SK-N-SH (cell line): ENCODE data around the gene FLRT3.

ENCODE experiments used
- NFIC ChIP-seq: IDR thresholded peaks from 2 replicates; pipeline ENCODE4 v1.4.0; 2012; ENCODE audit warnings: borderline replicate concordance
- NRF1 ChIP-seq: IDR thresholded peaks from 2 replicates; pipeline ENCODE4 v1.6.1; 2012; ENCODE audit warnings: low read depth, mild to moderate bottlenecking, low read length
- RAD21 ChIP-seq: IDR thresholded peaks from 2 replicates; pipeline ENCODE4 v1.6.1; 2012; ENCODE audit warnings: mild to moderate bottlenecking, low read length
- TEAD4 ChIP-seq: IDR thresholded peaks from 2 replicates; pipeline ENCODE4 v1.4.0; 2012; ENCODE audit warnings: mild to moderate bottlenecking, borderline replicate concordance; ENCODE audit not compliant: insufficient read depth
- TF ChIP-seq, protein P1 (sequence below): fragments of 200-600 bp; sonication (generic); IDR thresholded peaks from 2 replicates; pipeline ENCODE4 v1.6.1; 2017; ENCODE audit warnings: antibody characterized with exemption, mild to moderate bottlenecking, moderate library complexity

DNA sequence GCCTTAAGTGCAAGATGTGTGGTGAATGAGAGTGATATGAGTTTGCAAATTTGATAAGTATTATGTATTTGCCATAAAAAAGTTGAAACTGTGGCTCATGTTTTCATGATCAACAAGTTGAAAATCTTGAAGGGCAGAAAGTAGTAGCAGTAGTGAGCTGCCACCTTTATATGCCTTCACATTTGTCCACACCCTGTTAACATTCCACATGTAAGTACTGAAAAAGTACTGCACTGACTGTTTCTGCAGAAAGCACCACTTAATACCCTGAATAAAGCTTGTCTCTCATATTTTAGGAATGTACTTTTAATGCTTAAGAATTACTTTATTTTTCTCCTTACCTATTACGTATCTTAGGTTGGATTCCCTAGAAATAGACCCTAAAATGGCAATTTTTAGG lies 45.9 kb downstream of the FLRT3 start:
- TF ChIP-seq NFIC: no peak
- TF ChIP-seq, protein P1, sequence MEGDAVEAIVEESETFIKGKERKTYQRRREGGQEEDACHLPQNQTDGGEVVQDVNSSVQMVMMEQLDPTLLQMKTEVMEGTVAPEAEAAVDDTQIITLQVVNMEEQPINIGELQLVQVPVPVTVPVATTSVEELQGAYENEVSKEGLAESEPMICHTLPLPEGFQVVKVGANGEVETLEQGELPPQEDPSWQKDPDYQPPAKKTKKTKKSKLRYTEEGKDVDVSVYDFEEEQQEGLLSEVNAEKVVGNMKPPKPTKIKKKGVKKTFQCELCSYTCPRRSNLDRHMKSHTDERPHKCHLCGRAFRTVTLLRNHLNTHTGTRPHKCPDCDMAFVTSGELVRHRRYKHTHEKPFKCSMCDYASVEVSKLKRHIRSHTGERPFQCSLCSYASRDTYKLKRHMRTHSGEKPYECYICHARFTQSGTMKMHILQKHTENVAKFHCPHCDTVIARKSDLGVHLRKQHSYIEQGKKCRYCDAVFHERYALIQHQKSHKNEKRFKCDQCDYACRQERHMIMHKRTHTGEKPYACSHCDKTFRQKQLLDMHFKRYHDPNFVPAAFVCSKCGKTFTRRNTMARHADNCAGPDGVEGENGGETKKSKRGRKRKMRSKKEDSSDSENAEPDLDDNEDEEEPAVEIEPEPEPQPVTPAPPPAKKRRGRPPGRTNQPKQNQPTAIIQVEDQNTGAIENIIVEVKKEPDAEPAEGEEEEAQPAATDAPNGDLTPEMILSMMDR: no peak
- no peak for TF ChIP-seq RAD21
- TF ChIP-seq TEAD4: no peak
- TF ChIP-seq NRF1: no peak
